Stimulated activated CD4-positive, alpha-beta T cell treated with anti-CD3 and anti-CD28 coated beads, Interleukin-12 subunit alpha, Interleukin-12 subunit beta, amount 100 ng/mL, for 24 hours (primary cell): Measurements from ENCODE around the gene ADAMTS6.
A peak's percentile ranks its signal among the peaks of the same experiment; 100 is the strongest.
"Not testable (repeated sequence)": the region's sequence is repeated elsewhere in the genome, so short reads cannot be mapped to it uniquely, and the experiment has no call there.

Experiments used
- DNase-seq, 2 experiments: peaks; one replicate each; pipeline ENCODE4 v3.0.0-alpha.2; 2020; ENCODE audit warnings: low read depth in 2 of 2

Gene ADAMTS6

DNA sequence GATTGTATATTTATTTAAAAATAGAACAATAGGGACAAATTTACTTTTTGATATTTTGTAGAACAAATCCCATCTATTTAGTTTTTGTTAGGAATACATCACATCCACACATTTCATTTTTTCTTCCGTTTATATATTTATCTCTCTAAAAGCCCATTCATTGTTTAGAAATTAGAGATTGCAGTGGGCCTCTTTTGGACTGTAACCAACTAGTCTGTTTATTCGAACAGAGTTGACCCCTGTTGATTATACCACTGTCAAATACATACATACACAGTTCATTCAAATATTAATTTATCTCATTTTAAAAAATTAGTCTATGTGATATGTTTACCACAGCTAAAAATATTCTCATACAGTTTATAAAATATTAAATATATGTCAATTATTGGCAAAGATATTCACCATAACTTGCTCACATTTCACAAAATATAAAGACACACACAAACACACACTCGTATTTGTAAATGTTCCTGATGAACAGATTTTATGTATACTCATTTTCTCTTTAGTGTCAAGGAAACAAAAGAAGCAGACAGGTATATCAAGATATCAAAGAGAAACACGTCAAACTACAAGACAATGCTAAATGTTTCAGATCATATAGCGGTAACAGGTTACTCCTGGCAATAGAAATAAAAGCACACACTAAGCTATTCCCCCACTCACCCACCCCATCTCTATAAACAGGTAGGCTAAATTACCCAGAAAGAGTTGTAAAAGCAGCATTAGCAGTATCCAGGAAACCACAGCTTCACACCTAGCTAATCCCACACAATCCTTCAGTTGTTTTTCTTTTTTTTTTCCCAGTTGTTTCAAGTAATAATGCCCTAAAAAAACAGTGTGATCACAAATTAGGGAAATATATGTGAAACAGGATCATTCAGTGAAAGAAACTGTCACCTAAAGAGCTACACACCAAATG, 283.9 kb downstream of the ADAMTS6 start:
- no peak for DNase-seq

DNA sequence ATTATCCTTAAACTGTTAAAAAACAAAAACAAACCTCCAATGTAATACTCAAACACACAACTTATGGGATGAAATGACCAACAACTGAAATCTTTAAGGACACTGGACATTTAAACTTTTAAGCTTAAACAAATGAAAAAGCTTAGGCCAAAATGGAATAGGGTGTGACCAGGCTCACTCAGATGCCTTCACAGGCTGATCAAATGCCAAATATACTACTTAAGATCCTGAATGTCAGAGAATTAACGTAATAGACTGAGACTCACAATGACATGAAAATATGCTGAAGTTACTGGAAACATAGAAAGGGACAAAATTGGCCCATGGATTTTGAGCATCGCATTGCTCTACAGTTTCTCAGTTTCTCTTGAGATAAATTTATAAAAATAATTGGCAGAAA, 286.8 kb downstream of the ADAMTS6 start:
- no peak for DNase-seq

DNA sequence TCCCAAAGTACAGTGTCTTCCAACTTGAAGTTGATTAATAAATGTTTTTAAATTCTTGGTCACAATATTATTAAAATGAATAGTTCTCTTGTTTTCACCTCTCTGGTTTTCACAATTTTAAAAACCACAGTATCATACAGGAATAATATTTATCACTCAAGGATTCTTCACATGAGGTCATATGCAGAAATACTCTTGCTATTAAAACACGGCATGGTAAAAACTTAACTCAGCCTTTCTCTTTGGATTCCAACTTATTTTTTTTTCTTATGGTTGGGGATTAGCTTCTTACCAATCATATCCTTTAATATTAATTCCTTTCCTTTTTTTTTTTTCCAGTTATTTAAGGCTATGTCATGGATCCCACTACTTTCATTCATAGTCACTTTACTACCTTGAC, 289.4 kb downstream of the ADAMTS6 start:
- no peak for DNase-seq

- no peak for DNase-seq
Observed at GRCh38 chr5:65191554-65192135, 290.1 kb downstream of the ADAMTS6 start.

- DNase-seq, result no peak
Observed at GRCh38 chr5:65190328-65191053, 291.2 kb downstream of the ADAMTS6 start.

DNA sequence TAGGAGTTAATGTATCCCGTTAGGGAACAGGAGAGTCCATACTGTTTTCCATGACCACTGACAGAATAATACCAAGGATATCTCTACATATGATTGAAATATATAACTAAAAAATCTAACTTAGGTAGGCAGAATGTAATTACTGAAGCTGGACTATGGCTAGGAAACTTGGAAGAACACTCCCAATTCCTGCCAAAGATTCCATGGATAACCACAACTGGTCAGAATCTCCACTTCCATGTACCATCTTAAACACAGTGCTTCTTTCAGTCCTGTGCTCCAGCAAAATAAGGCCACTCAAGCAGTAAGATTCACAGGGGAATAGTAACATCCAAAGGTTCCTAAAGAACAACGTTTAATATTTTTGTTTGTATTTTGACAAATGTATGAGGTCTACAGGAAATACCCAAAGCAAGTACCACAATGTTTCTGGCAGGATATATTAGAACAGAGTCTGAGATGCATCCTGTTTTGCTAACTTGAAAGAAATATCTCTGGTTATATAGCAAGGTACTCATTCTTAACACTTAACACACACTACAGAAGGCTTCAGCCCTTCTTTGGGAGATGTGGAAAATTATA, 295.0 kb downstream of the ADAMTS6 start:
- DNase-seq, result no peak

- no peak for DNase-seq
Observed at GRCh38 chr5:65185468-65185867, 296.3 kb downstream of the ADAMTS6 start.

DNA sequence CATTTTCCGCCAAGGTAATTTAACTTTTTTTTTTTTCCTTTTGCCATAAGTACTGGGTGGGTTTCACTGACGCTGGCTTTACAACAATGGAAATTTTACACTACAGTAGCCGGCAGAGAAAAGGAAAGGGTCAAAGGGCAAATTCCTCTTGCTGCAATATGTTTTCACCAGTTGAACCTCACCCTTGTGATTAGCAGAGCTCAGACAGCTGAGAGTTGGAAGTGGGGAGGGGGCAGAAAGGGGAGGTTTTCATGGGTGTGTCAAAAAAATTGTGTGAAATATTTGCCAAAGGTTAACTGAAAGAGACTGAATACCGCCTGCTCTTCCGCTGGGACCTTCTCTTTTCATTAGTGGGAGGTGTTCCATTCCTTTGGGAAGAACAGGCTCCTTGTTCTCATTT, 296.9 kb downstream of the ADAMTS6 start:
- DNase-seq, result no peak

DNA sequence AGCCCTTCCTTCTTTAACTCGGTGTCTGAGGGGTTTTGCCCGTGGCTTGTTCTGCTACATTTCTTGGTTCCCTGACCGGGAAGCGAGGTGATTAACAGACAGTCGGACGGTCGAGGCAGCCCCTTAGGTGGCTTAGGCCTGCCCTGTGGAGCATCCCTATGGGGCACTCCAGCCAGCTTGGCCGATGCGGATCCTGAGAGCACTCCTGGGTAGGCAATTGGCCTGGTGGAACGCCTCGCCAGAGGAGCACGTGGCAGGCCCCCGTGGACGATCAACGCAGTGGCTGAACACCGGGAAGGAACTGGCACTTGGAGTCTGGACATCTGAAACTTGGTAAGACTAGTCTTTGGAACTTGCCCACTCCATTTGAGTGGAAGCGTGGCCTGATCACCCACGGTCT, 307.5 kb downstream of the ADAMTS6 start:
- not testable (repeated sequence) for DNase-seq

- no peak for DNase-seq
Observed at GRCh38 chr5:65173130-65173525, 308.6 kb downstream of the ADAMTS6 start.

GRCh38 chr5:65172486-65173129, 309.1 kb downstream of the ADAMTS6 start:
- peak; percentile 28 to 62 for DNase-seq

DNA sequence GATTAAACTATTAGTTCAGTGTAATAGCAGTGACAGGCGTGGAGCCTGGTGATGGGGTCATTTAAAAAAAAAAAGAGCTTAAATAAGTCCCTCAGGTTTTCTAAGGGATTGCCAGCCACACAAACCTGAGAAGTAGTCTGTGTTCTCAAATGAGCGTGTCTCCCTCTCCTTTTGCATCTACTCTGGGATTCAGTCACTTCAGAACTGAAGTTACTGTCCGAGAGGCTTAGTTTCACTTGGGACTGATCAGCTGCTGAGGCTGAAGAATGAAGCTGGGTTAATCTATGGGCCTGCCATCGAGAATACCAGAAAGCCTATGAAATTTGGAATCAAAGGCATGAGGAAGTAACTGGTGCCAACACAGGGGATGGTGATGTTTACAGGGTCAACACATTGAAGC, 310.1 kb downstream of the ADAMTS6 start:
- DNase-seq, result no peak

DNA sequence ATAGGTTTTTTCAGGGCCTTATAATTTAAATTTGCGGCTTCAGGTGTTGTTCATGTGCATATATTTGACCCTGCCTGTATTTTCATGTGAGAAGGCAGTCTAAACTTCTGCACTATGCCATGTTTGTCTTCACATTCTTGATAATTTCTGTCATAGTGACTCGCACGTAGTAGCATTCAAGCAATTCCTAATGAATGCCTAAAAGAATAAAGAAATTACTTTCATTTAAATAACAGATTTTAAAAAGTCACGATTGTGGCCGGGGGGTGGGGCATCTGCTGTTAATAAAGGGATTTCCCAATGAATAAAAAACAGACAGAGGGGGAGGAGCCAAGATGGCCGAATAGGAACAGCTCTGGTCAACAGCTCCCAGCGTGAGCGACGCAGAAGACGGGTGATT, 318.0 kb downstream of the ADAMTS6 start:
- DNase-seq, result no peak

DNA sequence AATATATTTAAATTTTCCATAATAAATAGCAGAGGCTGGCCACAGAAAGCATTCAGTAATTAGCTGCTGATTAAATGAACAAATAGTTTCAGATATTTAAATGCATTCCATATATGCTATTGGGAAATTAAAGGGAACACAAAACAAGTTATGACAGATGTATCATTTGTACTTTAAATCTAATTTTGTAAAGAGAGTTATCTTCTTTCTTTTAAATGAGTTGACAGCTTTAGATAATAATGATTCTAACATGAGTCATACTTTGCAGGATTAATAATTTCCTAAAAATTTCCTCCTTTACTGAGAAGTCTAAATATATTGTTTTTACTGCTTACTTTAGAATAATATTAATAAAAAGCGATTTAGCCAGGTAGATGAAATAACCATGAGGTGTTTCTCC, 320.1 kb downstream of the ADAMTS6 start:
- no peak for DNase-seq

- DNase-seq, result no peak
Observed at GRCh38 chr5:65157906-65158603, 323.7 kb downstream of the ADAMTS6 start.

- DNase-seq, result no peak
Observed at GRCh38 chr5:65156933-65157332, 324.8 kb downstream of the ADAMTS6 start.

GRCh38 chr5:65152131-65152530, 329.6 kb downstream of the ADAMTS6 start:
- no peak for DNase-seq

DNA sequence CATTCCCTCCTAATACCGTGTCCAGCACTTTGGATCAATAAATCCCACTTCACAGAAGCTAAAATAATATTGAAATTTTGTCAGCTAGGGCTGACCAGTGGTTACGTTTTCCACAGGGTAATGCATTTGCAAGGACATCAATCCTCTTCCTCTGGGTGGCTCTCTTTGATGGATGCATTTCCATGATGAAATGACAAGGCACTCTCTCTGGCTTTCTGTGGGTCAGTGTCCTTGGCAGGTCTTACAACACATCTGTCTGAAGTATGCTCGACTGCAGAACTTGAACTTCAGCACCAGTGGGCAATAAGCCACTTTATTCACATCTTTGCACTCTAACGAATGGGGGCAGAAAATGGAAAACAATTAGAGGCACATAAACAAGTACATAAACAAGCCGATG, 330.1 kb downstream of the ADAMTS6 start:
- DNase-seq, result no peak

GRCh38 chr5:65150599-65151304, 331.0 kb downstream of the ADAMTS6 start:
- no peak for DNase-seq

DNA sequence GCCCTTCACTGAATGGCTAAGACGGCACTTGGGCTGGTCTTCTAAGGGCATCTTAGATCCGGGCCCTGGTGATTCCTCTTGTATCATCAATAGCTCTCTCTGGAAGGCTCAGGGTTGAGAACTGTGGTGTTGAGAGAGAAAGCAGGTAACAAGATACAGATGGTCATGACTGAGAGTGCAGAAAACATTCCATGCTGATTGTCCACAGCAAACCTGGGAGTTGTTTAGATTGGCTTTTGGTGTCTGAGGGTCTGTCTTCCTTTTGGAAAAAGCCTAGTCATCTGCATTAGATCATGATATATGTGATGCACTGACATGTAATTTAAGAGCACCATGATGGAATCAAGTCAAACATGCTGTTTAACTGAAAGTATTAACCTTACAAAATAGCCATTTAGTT, 331.9 kb downstream of the ADAMTS6 start:
- DNase-seq, result no peak
